Fibroblast of skin of abdomen (primary cell): ENCODE measurements around the gene TTC7B.
"Not testable (repeated sequence)": the region's sequence is repeated elsewhere in the genome, so short reads cannot be mapped to it uniquely, and the experiment has no call there.

ENCODE experiments used
- DNase-seq: peaks from one replicate; pipeline ENCODE4 v3.0.0-alpha.2; 2013

The TTC7B gene

DNA sequence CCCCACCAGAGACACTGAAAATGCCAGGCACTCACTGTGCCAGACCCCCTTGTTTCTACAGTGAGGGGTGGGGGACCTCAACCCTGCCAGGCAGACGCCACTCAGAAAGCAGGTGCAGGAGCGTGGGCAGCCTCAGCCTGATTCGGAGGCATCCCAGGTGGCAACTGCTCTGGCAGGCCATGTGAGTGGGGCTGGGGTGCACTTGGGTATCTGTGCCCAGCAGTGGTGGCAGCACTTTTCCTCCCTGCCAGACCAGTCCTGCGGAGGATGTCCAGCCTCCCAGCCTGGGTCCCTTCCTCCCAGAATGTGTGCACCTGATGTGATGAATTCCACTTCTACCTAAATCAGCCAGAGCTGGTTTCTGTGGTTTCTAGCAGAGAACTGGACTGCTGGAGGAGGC lies 13.4 kb upstream of the TTC7B start:
- DNase-seq, result no peak

DNA sequence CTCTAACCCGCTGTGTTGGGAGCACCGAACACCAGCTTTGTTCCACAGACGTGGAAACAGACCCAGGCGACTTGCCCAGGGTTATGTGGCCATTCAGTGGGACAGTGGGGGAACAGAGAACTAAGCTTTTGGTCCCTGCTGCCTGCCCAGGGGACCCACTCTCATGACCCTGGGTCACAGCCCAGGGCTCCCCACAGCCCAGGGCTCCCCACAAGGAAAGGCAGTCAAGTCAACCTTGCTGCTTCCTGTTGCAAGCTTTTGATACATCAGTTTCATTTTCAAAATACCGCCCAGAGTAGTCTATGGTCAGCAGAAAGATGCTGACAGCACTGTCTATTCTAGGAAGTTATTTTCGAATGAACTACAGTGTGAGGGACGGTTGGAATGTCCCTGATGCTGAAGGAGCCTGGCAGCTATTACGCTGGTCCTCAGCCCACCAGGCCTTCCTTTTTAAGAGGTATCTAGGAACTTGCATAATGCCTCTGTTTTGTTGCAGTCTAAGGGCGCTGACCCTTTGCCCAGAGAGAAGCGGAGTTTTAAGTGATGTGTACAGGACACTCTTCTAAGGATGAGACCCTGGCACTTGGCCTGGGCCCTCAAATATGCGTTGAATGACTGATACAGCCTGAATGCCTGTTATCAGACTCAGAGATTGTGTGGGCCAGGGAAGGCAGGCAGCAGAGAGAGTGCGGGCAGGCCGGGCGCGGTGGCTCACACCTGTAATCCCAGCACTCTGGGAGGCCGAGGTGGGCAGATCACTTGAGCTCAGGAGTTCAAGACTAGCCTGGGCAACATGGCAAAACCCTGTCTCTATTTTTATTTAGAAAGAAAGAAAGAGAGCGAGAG lies 12.6 kb upstream of the TTC7B start:
- DNase-seq, result no peak

DNA sequence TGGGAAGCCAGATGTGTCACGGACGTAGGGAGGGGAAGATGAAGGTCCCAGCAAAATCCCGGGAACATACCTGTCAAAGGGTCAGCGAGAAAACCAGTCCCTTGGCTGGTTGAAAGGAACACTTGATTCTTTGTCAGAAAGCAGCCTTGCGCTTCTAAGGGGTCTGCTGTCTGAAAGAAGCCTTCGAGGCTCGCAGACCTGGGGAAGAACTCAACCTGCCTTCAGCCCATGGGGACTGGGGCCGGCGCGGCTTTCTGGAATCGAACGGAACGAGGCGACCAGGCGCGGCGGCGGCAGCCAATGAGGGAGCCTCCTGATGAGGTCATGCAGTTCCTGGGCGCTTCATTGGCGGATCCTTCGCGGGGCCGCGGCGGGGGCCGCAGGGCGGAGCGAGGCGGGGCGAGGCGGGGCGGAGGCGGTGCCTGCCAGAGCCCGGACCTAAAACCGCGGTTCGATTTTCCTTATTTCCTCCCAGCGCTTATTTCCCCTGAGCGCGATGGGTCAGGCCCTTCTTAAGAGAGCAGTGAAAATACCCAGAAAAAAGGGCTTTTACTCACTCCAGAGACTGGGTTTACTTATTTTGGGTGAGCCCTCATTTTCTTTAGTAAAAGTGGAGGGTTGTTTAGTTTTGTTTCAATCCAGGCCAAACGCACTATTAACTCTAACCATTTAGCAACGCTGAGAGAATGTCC lies 11.8 kb upstream of the TTC7B start:
- DNase-seq, result peak; percentile 87

DNA sequence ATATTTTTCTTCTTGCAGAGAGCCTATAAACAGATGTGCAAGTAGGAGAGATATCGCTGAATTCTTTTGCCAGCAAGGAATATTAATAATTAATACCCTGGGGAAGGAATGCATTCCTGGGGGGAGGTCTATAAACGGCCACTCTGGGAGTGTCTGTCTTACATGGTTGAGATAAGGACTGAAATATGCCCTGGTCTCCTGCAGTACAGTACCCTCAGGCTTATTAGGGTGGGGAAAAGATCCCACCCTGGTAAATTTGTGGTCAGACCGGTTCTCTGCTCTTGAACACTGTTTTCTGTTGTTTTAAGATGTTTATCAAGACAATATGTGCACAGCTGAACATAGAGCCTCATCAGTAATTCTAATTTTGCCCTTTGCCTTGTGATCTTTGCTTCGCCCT lies 7.3 kb upstream of the TTC7B start:
- not testable (repeated sequence) for DNase-seq

DNA sequence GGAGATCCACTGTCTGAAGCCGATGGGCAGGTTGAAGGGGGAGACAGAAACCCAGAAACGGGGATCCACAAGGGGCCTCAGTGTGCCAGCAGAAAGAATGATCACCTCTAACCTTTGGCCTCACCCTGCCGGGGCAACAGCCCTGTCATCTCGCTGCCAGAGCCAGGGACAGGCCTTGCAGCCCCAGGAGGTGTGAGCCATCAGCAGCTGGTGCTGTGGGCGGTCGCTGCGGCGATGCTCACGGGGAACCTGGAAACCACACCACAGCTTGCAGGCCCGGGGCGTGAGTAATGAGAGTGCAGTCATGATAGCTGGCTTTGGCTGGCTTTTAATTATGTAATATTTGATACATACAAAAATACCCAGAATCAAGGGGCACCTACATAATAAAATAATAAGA lies 4.7 kb upstream of the TTC7B start:
- DNase-seq, result peak; percentile 24

- no peak for DNase-seq
Observed at GRCh38 chr14:90819734-90820393, 3.6 kb upstream of the TTC7B start.

- DNase-seq, result no peak
Observed at GRCh38 chr14:90818715-90819114, 2.5 kb upstream of the TTC7B start.

- DNase-seq, result no peak
Observed at GRCh38 chr14:90816681-90817436, 629 bp upstream of the TTC7B start.

DNA sequence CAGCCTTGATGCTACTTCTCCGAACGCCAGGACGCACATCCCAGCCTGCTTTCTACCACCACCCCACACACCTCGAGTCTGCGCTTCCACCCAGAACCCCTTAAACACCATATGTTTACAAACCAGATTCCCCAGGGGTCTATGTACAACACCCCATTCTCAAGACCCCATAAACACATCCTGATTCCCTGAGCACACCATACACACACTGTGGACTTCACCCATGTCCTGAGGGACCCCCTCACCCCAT lies 733 bp downstream of the TTC7B start:
- DNase-seq, result no peak

GRCh38 chr14:90814806-90815571 lies 1.2 kb downstream of the TTC7B start:
- DNase-seq, result no peak

DNA sequence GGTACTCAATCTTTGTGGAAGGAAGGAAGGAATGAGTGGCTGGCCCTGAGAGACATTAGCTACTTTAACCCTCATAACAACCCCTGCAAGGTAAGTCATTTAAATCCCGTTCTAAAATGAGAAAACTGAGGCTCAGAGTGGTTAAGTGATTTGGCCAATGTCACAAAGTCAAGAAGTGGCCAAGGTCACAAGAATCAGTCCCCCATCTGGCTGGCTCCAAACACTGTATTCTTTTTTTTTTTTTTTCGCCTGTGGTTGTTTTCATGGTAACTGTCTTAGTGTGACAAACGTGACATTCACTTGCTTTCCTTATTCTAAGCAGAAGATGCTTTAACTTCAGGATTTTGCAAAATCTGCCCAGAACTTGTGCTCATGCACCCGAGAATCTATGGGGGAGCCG lies 2.8 kb downstream of the TTC7B start:
- no peak for DNase-seq

GRCh38 chr14:90812109-90812508 lies 4.1 kb downstream of the TTC7B start:
- no peak for DNase-seq

DNA sequence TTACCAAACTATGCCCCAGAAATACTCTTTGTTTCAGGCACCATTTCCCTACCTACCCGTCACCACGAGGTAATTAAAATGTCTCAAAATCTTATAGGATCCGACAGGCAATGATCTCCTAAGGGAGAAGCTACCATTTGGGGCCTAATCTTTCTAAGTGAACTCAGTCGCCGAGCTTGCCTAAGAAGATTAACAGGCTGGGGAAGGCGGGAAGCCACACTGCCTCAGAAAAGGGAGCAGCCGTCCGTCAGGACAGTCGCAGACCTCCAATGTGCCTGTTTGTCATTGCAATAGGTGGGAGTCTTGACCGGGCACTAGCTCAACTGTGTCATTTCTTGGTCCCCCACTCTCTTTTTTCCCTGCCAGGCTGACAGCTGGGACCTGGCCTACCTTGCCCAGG lies 4.6 kb downstream of the TTC7B start:
- DNase-seq, result no peak

DNA sequence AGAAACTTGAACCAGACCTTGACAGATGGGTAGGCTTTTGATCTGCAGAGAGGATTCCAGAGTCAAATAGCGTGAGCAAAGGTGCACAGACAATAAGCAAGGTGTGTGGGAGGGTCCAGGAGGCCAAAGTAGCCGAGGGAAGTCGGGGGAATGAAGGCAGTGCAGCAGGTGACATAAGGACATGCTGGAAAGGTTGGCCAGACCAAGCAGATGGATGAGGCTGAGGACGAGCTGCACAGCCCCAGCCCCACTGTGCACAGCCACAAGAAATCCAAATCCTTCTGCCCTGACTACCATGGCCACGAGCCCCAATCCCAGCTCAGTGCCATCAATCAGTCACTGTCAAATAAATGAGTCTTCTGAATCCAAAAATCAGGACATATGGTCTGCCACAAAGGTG lies 5.4 kb downstream of the TTC7B start:
- DNase-seq, result no peak

GRCh38 chr14:90809530-90810312 lies 6.5 kb downstream of the TTC7B start:
- no peak for DNase-seq

DNA sequence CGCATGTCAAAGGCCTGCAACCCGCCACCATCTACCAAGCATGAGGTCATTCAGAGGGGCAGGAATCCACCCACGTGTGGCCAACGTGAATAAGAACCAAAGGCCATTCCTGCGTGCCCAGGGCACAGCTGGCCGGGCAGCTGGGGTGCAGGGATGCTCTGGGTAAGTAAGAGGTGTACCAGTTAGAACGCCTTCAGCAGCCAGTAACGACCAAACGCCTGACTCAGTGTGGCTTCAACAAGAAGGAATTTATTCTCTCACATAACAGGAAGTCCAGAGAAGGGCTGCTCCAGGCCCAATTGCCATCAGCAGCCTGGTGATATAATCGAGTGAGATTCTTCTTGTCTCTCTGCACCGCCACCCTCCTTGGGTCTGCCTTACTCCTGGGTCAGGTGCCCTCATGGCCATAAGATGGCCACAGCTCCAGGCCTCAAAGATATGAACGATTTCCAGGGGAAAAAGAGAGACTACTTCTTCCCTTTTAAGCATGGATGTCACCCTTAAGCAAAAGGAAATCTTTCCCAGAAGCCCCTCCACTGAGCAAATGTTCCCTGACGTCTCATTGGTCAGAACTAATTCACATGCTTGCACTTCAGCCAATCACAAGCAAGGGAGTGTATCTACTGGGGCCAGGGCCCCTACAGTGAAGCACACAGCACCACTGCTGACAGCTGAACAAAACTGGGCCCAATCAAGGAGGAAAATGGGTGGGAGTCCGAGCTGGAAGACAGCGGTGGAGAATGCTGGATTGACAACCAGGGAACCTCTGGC lies 7.3 kb downstream of the TTC7B start:
- peak; percentile 10 for DNase-seq

GRCh38 chr14:90807060-90807459 lies 9.2 kb downstream of the TTC7B start:
- DNase-seq, result no peak

DNA sequence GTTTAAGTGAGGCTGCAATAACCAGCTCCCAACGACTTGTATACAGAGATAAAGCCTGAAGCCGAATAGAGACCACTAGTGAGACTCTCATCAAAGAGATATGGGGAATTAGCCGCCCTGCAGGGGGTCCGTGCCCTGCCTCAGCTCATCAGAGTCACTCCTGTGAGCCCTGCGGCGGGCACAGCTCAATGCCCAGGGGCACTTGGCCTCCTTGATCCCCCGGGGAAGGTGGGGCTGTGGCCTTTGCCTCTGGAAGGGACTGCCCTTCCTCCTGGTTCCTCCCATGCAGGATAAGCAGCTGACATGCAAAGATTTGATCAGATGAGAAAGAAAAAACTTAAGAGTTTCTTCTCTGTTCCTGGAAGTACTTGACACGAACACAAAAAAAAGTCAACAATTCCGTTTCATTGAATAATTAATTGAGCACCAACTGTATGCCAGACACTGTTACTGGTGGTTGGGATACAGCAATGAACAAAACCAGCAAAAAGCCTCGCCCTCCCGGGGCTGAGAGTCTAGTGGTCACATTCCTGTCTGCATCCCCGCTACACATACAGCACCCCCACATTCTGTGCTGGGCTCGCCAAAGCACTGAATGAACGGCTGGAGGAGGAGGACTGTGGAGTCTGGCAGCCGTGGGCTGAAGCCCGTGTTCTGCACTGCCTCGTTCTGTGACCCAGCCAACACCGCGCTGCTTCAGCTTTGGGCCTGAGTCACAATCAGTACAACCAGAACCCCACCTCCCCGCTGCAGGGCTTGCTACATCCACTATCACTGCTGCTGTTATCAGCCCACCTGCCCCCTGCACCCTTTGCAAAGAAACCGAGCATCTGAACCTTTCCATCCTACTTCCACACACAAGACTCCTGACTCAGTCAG lies 10.3 kb downstream of the TTC7B start:
- no peak for DNase-seq

DNA sequence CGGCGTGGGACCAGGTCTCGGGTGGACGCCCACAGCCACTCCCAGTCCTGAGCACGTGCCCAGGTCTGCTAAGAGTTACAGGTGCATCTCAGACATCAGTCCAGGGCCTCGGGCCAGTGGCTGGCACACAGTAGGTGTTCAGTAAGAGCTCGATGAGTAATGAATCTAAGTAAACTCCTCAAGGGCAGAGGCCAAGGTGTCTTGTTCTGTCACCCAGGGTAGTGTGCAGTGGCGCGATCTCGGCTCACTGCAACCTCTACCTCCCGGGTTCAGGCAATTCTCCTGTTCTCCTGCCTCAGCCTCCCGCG lies 11.2 kb downstream of the TTC7B start:
- no peak for DNase-seq
